ENCODE measurements around the gene BEST2.
A peak's percentile ranks its signal among the peaks of the same experiment; 100 is the strongest.

BEST2 gene

DNA sequence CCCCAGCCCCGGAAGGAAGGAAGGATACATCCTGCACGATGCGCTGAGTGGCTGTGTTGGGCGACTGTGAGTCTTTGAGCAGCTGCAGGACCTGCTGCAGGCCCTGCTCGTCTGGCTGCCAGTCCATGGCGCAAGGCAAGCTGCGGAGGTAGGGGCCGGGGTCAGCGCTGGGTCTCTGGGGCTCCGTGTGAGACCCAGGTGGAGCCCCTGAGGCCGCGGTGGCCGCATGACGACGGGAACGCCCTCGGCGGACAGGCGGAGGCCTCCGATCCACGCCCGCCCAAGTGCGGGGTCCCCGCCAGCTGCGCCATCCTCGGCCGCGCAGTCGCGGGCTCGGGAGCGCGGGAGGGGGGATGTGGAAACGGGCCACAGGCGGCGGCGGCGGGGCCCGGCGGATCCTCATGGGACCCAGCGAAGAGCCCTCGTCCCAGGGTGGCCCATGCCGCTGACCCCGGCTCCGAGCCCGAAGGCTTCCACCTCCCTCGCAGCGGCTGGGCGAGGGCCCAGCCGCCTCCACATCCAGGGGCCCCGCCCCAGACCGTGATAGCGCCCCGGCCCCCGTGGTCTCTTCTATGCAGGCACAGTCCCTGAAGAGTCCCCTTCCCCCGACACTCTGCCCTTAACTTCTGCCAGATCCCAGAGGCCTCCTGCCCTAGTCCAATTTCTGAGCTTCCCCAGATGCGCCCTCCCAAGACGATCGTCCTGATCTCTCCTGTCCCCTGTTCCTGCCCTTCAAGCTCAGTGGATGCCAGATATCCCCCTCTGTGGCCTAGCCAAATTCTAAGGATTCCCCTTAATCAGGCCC lies 30.5 kb upstream of the BEST2 start:
- H3K4me1 ChIP-seq (ENCODE audit: control insufficient read depth in 1 of 2, insufficient read depth in 1 of 2, low read depth in 1 of 2, low read length in 1 of 2): peaks cover 33 to 35% of the 10 kb centered on the region in 2 experiments
- peak overlapping the region; percentile 84 for H3K27ac ChIP-seq
- TF ChIP-seq, protein P1, sequence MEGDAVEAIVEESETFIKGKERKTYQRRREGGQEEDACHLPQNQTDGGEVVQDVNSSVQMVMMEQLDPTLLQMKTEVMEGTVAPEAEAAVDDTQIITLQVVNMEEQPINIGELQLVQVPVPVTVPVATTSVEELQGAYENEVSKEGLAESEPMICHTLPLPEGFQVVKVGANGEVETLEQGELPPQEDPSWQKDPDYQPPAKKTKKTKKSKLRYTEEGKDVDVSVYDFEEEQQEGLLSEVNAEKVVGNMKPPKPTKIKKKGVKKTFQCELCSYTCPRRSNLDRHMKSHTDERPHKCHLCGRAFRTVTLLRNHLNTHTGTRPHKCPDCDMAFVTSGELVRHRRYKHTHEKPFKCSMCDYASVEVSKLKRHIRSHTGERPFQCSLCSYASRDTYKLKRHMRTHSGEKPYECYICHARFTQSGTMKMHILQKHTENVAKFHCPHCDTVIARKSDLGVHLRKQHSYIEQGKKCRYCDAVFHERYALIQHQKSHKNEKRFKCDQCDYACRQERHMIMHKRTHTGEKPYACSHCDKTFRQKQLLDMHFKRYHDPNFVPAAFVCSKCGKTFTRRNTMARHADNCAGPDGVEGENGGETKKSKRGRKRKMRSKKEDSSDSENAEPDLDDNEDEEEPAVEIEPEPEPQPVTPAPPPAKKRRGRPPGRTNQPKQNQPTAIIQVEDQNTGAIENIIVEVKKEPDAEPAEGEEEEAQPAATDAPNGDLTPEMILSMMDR (IDR thresholded peaks at IDR 0.05): no peak
- peak overlapping the region; percentile 62 to 81 for H3K4me3 ChIP-seq (ENCODE audit: low read depth in 1 of 2, low read length in 1 of 2)
- peaks cover 24% of the 10 kb centered on the region for H3K36me3 ChIP-seq
- no peaks in the 10 kb centered on the region for H3K9me3 ChIP-seq
- peaks cover 11% of the 10 kb centered on the region for H3K27me3 ChIP-seq

DNA sequence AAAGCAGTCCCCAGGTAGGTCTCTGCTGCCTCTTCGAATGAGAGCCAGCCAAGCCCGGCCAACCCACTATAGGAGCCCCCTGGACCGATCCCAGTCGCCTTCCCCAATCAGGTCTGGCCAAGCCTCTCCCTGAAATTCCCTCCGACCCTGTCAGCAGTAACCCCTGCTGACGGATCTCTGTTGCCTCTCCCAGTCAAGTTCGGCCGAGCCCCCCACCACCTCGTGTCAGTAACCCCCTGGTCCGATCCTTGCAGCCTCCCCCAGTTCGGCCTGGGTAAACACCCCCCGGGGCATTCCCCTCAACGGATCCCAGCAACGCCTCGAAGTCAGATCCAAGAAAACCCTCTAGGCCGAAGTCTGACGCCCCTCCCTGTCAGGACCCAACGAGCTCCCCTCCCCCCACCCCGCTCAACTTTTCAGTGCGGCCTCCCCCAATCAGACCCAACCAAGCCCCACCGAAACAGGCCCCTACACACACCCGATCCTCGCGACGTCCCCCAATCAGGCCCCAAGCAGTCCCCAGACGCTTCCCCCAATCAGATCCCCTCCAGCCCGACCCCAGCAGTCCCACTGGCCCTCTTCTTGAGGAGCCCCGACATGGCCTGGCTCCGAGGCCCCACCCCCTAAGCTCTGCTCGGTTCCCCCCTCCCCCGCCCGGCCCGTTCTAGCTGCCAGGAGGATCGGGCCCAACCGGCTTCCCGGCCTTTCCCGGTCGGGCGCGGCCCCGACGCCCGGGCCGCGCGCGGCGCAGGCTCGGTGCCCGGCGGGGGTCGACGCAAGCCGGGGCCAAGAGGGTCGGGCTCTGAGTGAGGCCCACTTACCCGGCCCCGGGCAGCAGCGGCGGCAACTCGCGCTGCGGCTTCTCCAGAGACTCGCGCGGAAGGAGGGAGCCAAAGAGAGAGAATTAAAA lies 29.7 kb upstream of the BEST2 start:
- peaks cover 11% of the 10 kb centered on the region for H3K27me3 ChIP-seq
- TF ChIP-seq, protein P1 (IDR thresholded peaks at IDR 0.05): no peak
- peak overlapping the region; percentile 84 for H3K27ac ChIP-seq
- H3K9me3 ChIP-seq: no peaks in the 10 kb centered on the region
- peaks cover 33 to 35% of the 10 kb centered on the region in 2 experiments for H3K4me1 ChIP-seq (ENCODE audit: control insufficient read depth in 1 of 2, insufficient read depth in 1 of 2, low read depth in 1 of 2, low read length in 1 of 2)
- H3K4me3 ChIP-seq (ENCODE audit: low read depth in 1 of 2, low read length in 1 of 2): peak overlapping the region; percentile 62 to 81
- H3K36me3 ChIP-seq: peaks cover 15% of the 10 kb centered on the region

DNA sequence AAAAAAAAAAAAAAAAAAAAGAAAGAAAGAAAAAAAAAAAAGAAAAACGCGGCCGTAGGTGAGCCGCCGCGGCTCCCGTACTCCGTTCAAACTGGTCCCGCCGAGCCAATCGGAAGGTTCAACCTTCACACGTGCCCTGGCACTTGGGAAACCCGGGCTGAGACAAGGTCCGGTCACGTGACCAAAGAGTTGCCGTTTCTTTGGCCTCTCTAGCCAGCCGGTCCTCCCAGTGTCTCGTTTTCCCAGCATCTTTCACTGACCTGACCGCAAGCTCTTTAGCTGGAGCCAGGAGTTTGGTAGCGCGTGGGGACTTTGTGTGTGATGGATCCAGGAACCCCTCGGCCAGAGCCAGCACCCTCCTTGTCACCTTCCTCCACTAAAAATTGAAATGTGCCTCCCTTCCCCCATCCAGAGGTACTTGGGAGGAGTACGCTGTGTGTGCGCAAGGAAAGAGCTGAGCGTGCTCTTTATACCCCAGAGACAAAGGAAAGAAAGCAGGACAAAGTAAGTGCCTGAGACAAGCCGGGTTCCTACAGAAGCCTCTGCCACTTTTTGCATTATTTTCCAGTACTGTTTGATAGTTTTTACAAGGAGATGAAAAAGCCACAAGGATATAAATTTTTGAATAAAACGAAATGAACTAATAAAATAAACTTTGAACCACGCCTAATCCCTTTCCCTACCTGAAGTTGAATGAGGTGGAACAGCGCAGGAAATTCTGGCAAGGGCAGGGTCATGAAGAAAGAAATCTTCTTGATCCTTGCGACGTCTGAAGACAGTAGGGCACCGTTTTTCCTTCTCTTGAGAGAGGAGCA lies 28.8 kb upstream of the BEST2 start:
- peaks cover 11% of the 10 kb centered on the region for H3K27me3 ChIP-seq
- TF ChIP-seq, protein P1 (IDR thresholded peaks at IDR 0.05): peak; percentile 14
- H3K36me3 ChIP-seq: peaks cover 14% of the 10 kb centered on the region
- H3K27ac ChIP-seq: peak overlapping the region; percentile 84
- H3K9me3 ChIP-seq: no peaks in the 10 kb centered on the region
- H3K4me1 ChIP-seq (ENCODE audit: control insufficient read depth in 1 of 2, insufficient read depth in 1 of 2, low read depth in 1 of 2, low read length in 1 of 2): peaks cover 33 to 35% of the 10 kb centered on the region in 2 experiments
- peak overlapping the region; percentile 62 to 81 for H3K4me3 ChIP-seq (ENCODE audit: low read depth in 1 of 2, low read length in 1 of 2)

DNA sequence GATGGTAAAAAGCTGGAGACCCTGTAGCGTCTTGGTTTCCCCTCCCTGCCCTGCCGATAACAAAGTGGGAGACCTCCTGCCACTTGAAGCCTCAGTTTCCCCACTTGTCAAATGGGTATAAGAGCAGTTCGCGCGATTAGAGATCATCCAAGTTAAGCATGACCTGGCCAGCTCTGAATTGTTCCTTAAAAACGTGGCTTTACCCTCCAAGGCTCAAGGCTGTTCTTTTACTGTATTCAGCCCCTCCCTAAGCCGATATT lies 28.3 kb upstream of the BEST2 start:
- Histone ChIP-seq H3K27ac (peak overlapping the region; percentile 84), H3K27me3 (peaks cover 11% of the 10 kb centered on the region), H3K4me3 (ENCODE audit: low read depth in 1 of 2, low read length in 1 of 2) (peak overlapping the region; percentile 62 to 81), H3K4me1 (ENCODE audit: control insufficient read depth in 1 of 2, insufficient read depth in 1 of 2, low read depth in 1 of 2, low read length in 1 of 2) (peaks cover 33 to 35% of the 10 kb centered on the region in 2 experiments), H3K36me3 (peaks cover 16% of the 10 kb centered on the region), H3K9me3 (no peaks in the 10 kb centered on the region)
- TF ChIP-seq, protein P1 (IDR thresholded peaks at IDR 0.05): no peak
